ENCODE measurements around the gene TEN1. TPM values are rescaled to one million over a fixed set of nuclear protein-coding genes. Genes with fewer than 3 reads are reported as not detected.
"Not testable (repeated sequence)": the region's sequence is repeated elsewhere in the genome, so short reads cannot be mapped to it uniquely, and the experiment has no call there.

The TEN1 gene
- total and polyA plus RNA-seq, 7 experiments from 2014 or later = 12.8 to 20.1 (median 13.8) TPM

- Histone ChIP-seq H3K4me1 (ENCODE audit: control insufficient read depth in 2 of 2, insufficient read depth in 2 of 2, low read length in 2 of 2) (no peaks in the 10 kb centered on the region), H3K9me3 (ENCODE audit: control insufficient read depth in 2 of 3, low read length in 3 of 3) (no peaks in the 10 kb centered on the region), H3K27me3 (ENCODE audit: control insufficient read depth in 2 of 2, insufficient read depth in 2 of 2, low read length in 2 of 2) (no peaks in the 10 kb centered on the region), H3K27ac (ENCODE audit: low read depth, low read length) (no peak overlapping the region), H3K36me3 (ENCODE audit: control insufficient read depth in 2 of 3, insufficient read depth in 3 of 3, low read length in 3 of 3) (peaks cover 0 to 24% (median 8%) of the 10 kb centered on the region in 3 experiments), H3K4me3 (ENCODE audit: low read length) (no peak overlapping the region)
- CTCF ChIA-PET = interaction anchor here (0.6 kb wide), 1 partner anchor 752 kb away, joined by 3 read pairs; no protein-coding TSS in a partner anchor
- POLR2A ChIA-PET = interaction anchor here (0.5 to 0.8 kb wide), 3 partner anchors 68 to 180 kb away, joined by 3 to 5 read pairs (median 4); a partner anchor contains a TSS
- no peaks in the 10 kb centered on the region for H3K27me3 Mint-ChIP-seq
- peaks cover 2 to 19% (median 9%) of the 10 kb centered on the region in 7 donors for H3K4me1 Mint-ChIP-seq
- DNase-seq (no peak), ATAC-seq (no peak)
- peaks cover 0 to 33% (median 12%) of the 10 kb centered on the region in 5 donors for H3K36me3 Mint-ChIP-seq
- intact Hi-C loops (cut with micrococcal nuclease) = no loop called here
- H3K9me3 Mint-ChIP-seq = no peaks in the 10 kb centered on the region
- H3K27ac Mint-ChIP-seq = no peak overlapping the region
- no peak overlapping the region for H3K4me3 Mint-ChIP-seq
Measured at GRCh38 chr17:75959051-75959838, 19.8 kb upstream of the TEN1 start.

DNA sequence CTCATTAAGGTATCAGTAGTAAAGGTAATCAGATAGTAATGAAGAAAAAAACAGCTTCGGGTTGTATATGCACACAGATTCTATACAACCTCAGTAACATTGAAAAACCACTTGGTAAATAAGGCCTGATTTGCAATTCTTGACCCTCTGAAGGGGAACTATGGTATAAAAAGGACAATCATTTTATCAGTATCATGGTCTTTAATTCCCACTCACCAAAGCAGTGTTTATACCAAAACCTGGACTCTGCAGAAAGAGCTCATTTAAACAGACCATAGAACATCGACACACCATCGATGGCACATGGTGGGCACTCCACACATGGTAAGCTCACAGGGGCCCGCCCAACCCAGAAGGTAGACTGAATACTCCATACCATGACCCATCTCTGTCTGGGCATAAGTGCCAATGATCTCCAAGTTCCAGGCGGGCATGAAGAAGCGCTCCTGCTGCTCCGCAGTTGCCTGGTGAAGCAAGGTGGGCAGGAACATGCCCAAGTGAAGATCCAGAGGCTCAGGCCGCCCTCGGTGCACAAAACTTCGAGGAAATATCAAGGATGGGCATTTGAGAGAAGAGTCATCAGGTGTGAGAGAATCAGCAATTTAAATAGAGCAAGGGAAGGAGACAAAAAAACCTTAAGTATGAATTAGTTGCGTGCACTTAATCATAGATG is 19.1 kb upstream of the TEN1 start:
- intact Hi-C loops (cut with micrococcal nuclease) = no loop called here
- DNase-seq = no peak
- Mint-ChIP-seq H3K27ac (no peak overlapping the region), H3K4me3 (no peak overlapping the region), H3K36me3 (peaks cover 0 to 34% (median 12%) of the 10 kb centered on the region in 5 donors), H3K9me3 (no peaks in the 10 kb centered on the region), H3K4me1 (peaks cover 2 to 22% (median 9%) of the 10 kb centered on the region in 7 donors), H3K27me3 (no peaks in the 10 kb centered on the region)
- Histone ChIP-seq H3K9me3 (ENCODE audit: control insufficient read depth in 2 of 3, low read length in 3 of 3) (no peaks in the 10 kb centered on the region), H3K27me3 (ENCODE audit: control insufficient read depth in 2 of 2, insufficient read depth in 2 of 2, low read length in 2 of 2) (no peaks in the 10 kb centered on the region), H3K4me1 (ENCODE audit: control insufficient read depth in 2 of 2, insufficient read depth in 2 of 2, low read length in 2 of 2) (no peaks in the 10 kb centered on the region), H3K27ac (ENCODE audit: low read depth, low read length) (no peak overlapping the region), H3K4me3 (ENCODE audit: low read length) (no peak overlapping the region), H3K36me3 (ENCODE audit: control insufficient read depth in 2 of 3, insufficient read depth in 3 of 3, low read length in 3 of 3) (peaks cover 0 to 17% (median 8%) of the 10 kb centered on the region in 3 experiments)
- no peak for ATAC-seq
- POLR2A ChIA-PET = interaction anchor here (0.5 kb wide), 2 partner anchors 16 to 67 kb away, joined by 3 to 5 read pairs; no protein-coding TSS in a partner anchor
- CTCF ChIA-PET = interaction anchor here (0.6 kb wide), 1 partner anchor 753 kb away, joined by 3 read pairs; no protein-coding TSS in a partner anchor

DNA sequence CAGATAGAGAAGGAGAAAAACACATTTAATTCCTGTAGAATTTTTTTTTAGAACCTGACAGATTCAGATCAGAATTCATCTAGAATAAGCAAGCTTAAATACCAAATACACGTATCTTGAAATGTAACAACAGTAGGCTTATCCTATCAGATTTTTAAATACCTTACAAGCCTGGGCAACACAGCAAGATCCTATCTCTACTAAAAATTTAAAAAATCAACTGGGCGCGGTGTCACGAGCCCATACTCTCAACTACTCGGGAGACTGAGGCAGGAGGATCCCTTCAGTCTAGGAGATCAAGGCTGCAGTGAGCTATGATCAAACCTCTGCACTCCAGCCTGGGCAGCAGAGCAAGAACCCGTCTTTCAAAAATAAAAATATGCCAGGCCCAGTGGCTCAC is 13.6 kb upstream of the TEN1 start:
- H3K27me3 Mint-ChIP-seq = no peaks in the 10 kb centered on the region
- H3K4me1 Mint-ChIP-seq = peaks cover 2 to 26% (median 18%) of the 10 kb centered on the region in 7 donors
- H3K27ac ChIP-seq (ENCODE audit: low read depth, low read length) = no peak overlapping the region
- no peak for DNase-seq
- H3K27me3 ChIP-seq (ENCODE audit: control insufficient read depth in 2 of 2, insufficient read depth in 2 of 2, low read length in 2 of 2) = no peaks in the 10 kb centered on the region
- ChIA-PET CTCF (interaction anchor here (0.6 kb wide), 1 partner anchor 559 kb away, joined by 4 read pairs; no protein-coding TSS in a partner anchor), POLR2A (interaction anchor here (0.6 to 0.7 kb wide), 2 partner anchors 212 to 1390 kb away, joined by 3 to 4 read pairs; no protein-coding TSS in a partner anchor)
- H3K36me3 Mint-ChIP-seq = peaks cover 0 to 20% (median 8%) of the 10 kb centered on the region in 5 donors
- no peaks in the 10 kb centered on the region for H3K4me1 ChIP-seq (ENCODE audit: control insufficient read depth in 2 of 2, insufficient read depth in 2 of 2, low read length in 2 of 2)
- intact Hi-C loops (cut with micrococcal nuclease) = no loop called here
- H3K4me3 ChIP-seq (ENCODE audit: low read length) = no peak overlapping the region
- no peaks in the 10 kb centered on the region for H3K9me3 ChIP-seq (ENCODE audit: control insufficient read depth in 2 of 3, low read length in 3 of 3)
- H3K9me3 Mint-ChIP-seq = no peaks in the 10 kb centered on the region
- H3K27ac Mint-ChIP-seq = peak overlapping the region in 1 of 9 donors; percentile 42
- H3K4me3 Mint-ChIP-seq = no peak overlapping the region
- peaks cover 0 to 6% (median 0%) of the 10 kb centered on the region in 3 experiments for H3K36me3 ChIP-seq (ENCODE audit: control insufficient read depth in 2 of 3, insufficient read depth in 3 of 3, low read length in 3 of 3)
- no peak for ATAC-seq

DNA sequence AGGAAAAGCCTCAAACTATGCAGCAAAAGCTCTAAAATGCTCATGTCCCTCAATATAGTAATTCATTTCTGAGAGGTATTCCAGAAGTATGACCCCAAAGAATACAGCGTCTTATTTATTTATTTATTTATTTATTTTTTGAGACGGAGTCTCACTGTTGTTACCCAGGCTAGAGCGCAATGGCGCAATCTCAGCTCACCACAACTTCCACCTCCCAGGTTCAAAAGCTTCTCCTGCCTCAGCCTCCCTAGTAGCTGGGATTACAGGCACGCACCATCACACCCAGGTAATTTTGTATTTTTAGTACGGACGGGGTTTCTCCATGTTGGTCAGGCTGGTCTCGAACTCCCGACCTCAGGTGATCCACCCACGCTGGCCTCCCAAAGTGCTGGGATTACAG is 10.0 kb upstream of the TEN1 start:
- H3K27me3 Mint-ChIP-seq; H3K4me3 ChIP-seq (ENCODE audit: low read length); H3K4me1 ChIP-seq (ENCODE audit: control insufficient read depth in 2 of 2, insufficient read depth in 2 of 2, low read length in 2 of 2); DNase-seq; H3K27ac ChIP-seq (ENCODE audit: low read depth, low read length); H3K36me3 ChIP-seq (ENCODE audit: control insufficient read depth in 2 of 3, insufficient read depth in 3 of 3, low read length in 3 of 3); intact Hi-C loops (cut with micrococcal nuclease); H3K4me3 Mint-ChIP-seq; ATAC-seq; H3K27me3 ChIP-seq (ENCODE audit: control insufficient read depth in 2 of 2, insufficient read depth in 2 of 2, low read length in 2 of 2); H3K9me3 ChIP-seq (ENCODE audit: control insufficient read depth in 2 of 3, low read length in 3 of 3); H3K9me3 Mint-ChIP-seq: not testable (repeated sequence)
- peak overlapping the region in 1 of 9 donors; percentile 32 for H3K27ac Mint-ChIP-seq
- peaks cover 5 to 35% (median 26%) of the 10 kb centered on the region in 7 donors for H3K4me1 Mint-ChIP-seq
- ChIA-PET CTCF (interaction anchor here (0.6 to 0.9 kb wide), 2 partner anchors 8 to 11 kb away, joined by 3 to 4 read pairs; no protein-coding TSS in a partner anchor), POLR2A (interaction anchor here (0.5 to 1.4 kb wide), 4 partner anchors 10 to 482 kb away, joined by 3 to 9 read pairs (median 4); partner anchors contain the start of gene ACOX1)
- peaks cover 0 to 15% (median 13%) of the 10 kb centered on the region in 5 donors for H3K36me3 Mint-ChIP-seq

GRCh38 chr17:75970011-75970523 is 9.0 kb upstream of the TEN1 start:
- peaks cover 0 to 8% (median 0%) of the 10 kb centered on the region in 3 experiments for H3K36me3 ChIP-seq (ENCODE audit: control insufficient read depth in 2 of 3, insufficient read depth in 3 of 3, low read length in 3 of 3)
- H3K4me3 Mint-ChIP-seq = no peak overlapping the region
- H3K4me1 ChIP-seq (ENCODE audit: control insufficient read depth in 2 of 2, insufficient read depth in 2 of 2, low read length in 2 of 2) = no peaks in the 10 kb centered on the region
- peaks cover 8 to 40% (median 24%) of the 10 kb centered on the region in 7 donors for H3K4me1 Mint-ChIP-seq
- no peaks in the 10 kb centered on the region for H3K9me3 ChIP-seq (ENCODE audit: control insufficient read depth in 2 of 3, low read length in 3 of 3)
- H3K27me3 Mint-ChIP-seq = no peaks in the 10 kb centered on the region
- H3K9me3 Mint-ChIP-seq = no peaks in the 10 kb centered on the region
- H3K27ac Mint-ChIP-seq = no peak overlapping the region
- no peaks in the 10 kb centered on the region for H3K27me3 ChIP-seq (ENCODE audit: control insufficient read depth in 2 of 2, insufficient read depth in 2 of 2, low read length in 2 of 2)
- intact Hi-C loops (cut with micrococcal nuclease) = loop anchor here in 1 of 2 donors (10.0 kb wide), 1 partner anchor 695 kb away; the partner anchor contains the start of gene MIF4GD
- POLR2A ChIA-PET = no interaction called here
- ATAC-seq (peak; percentile 52), DNase-seq (no peak)
- H3K36me3 Mint-ChIP-seq = peaks cover 0 to 14% (median 13%) of the 10 kb centered on the region in 5 donors
- CTCF ChIA-PET = no interaction called here
- H3K27ac ChIP-seq (ENCODE audit: low read depth, low read length) = no peak overlapping the region
- no peak overlapping the region for H3K4me3 ChIP-seq (ENCODE audit: low read length)

- ChIA-PET CTCF (no interaction called here), POLR2A (no interaction called here)
- H3K9me3 ChIP-seq (ENCODE audit: control insufficient read depth in 2 of 3, low read length in 3 of 3) = no peaks in the 10 kb centered on the region
- no peak overlapping the region for H3K4me3 ChIP-seq (ENCODE audit: low read length)
- no peaks in the 10 kb centered on the region for H3K27me3 Mint-ChIP-seq
- no peaks in the 10 kb centered on the region for H3K9me3 Mint-ChIP-seq
- H3K27me3 ChIP-seq (ENCODE audit: control insufficient read depth in 2 of 2, insufficient read depth in 2 of 2, low read length in 2 of 2) = no peaks in the 10 kb centered on the region
- no peak for ATAC-seq
- peaks cover 0 to 15% (median 13%) of the 10 kb centered on the region in 5 donors for H3K36me3 Mint-ChIP-seq
- no peak overlapping the region for H3K27ac Mint-ChIP-seq
- intact Hi-C loops (cut with micrococcal nuclease) = loop anchor here in 1 of 2 donors (10.0 kb wide), 1 partner anchor 696 kb away; the partner anchor contains the start of gene MIF4GD
- peaks cover 11 to 43% (median 27%) of the 10 kb centered on the region in 7 donors for H3K4me1 Mint-ChIP-seq
- no peak overlapping the region for H3K27ac ChIP-seq (ENCODE audit: low read depth, low read length)
- peaks cover 0 to 8% (median 0%) of the 10 kb centered on the region in 3 experiments for H3K36me3 ChIP-seq (ENCODE audit: control insufficient read depth in 2 of 3, insufficient read depth in 3 of 3, low read length in 3 of 3)
- DNase-seq = no peak
- H3K4me1 ChIP-seq (ENCODE audit: control insufficient read depth in 2 of 2, insufficient read depth in 2 of 2, low read length in 2 of 2) = no peaks in the 10 kb centered on the region
- H3K4me3 Mint-ChIP-seq = no peak overlapping the region
Measured at GRCh38 chr17:75970626-75971025, 8.4 kb upstream of the TEN1 start.

Data from naive thymus-derived CD4-positive, alpha-beta T cell (primary cell).